HepG2 (cell line): ENCODE measurements around the gene GNPNAT1. TPM values are rescaled to one million over a fixed set of nuclear protein-coding genes. Genes with fewer than 3 reads are reported as not detected.

ENCODE experiments used
- ATAC-seq: fragments of 200-7000 bp; cut with Tn5 transposase; 3 replicates; pipeline ENCODE4 v1.9.1; 2020; ENCODE audit warnings: mild to moderate bottlenecking, moderate library complexity
- BruUV-seq: library from RNA; stranded (reverse); fragments of 400-500 nt; replicated peaks from 2 replicates; lab custom pipeline; 2021; lab: Mats Ljungman, UMichigan
- CTCF ChIA-PET: fragments of 300-600 bp; formaldehyde crosslinking; extraction: SDS; loops from one replicate; lab custom pipeline; 2021; ENCODE audit warnings: low total read pairs, inconsistent platforms, low intra/inter-chr PET ratio; lab: Yijun Ruan, JAX
- POLR2A ChIA-PET: fragments of 350-600 bp; sonication (Branson Sonifier 250); formaldehyde crosslinking; loops from one replicate; lab custom pipeline; 2020; ENCODE audit warnings: antibody characterized with exemption, inconsistent platforms; lab: Yijun Ruan, JAX
- DNase-seq: peaks from one replicate; pipeline ENCODE4 v3.0.0-alpha.2; 2015; ENCODE audit warnings: low spot score
- FAIRE-seq: peaks from 3 replicates; lab custom pipeline; 2011; peaks lifted over from hg19 to GRCh38; lab: Jason Lieb, UNC
- H2AFZ ChIP-seq: one replicate; pipeline ENCODE4 v1.6.1; 2011; ENCODE audit warnings: low read length, inconsistent platforms
- H3K27ac ChIP-seq: fragments of 300-600 bp; 3 replicates; pipeline ENCODE4 v1.8.0; 2011; ENCODE audit warnings: mixed run types, mild to moderate bottlenecking, mixed read lengths, low read length, inconsistent platforms; ENCODE audit not compliant: insufficient read depth; ENCODE audit errors: extremely low read length
- H3K27me3 ChIP-seq, 2 experiments: fragments of 200-600 bp in 1 of 2; 2 replicates in 1 of 2; 3 replicates in 1 of 2; pipeline versions ENCODE4 v1.6.0 to v1.8.0; 2011; ENCODE audit warnings: low read length in 2 of 2, mild to moderate bottlenecking in 2 of 2, moderate library complexity in 2 of 2, inconsistent platforms in 1 of 2; ENCODE audit not compliant: insufficient read depth in 2 of 2, control insufficient read depth in 1 of 2
- H3K36me3 ChIP-seq, 2 experiments: fragments of 200-600 bp in 1 of 2; replicated peaks in 1 of 2; 2 replicates in 1 of 2; 3 replicates in 1 of 2; pipeline versions ENCODE4 v1.5.1 to v1.8.0; 2011; ENCODE audit warnings: low read length in 2 of 2, inconsistent platforms in 1 of 2; ENCODE audit not compliant: insufficient read depth in 2 of 2, control insufficient read depth in 1 of 2
- H3K4me1 ChIP-seq: 2 replicates; pipeline ENCODE4 v1.5.1; 2012; ENCODE audit warnings: low read length, inconsistent platforms; ENCODE audit not compliant: insufficient read depth
- H3K4me2 ChIP-seq: 2 replicates; pipeline ENCODE4 v1.6.0; 2011; ENCODE audit warnings: low read depth, low read length, inconsistent platforms
- H3K4me3 ChIP-seq, 3 experiments: fragments of 200-600 bp in 1 of 3; sonication (generic), shearing (Covaris generic) in 1 of 3; replicated peaks in 1 of 3; 2 replicates each; pipeline ENCODE4 v1.5.1; 2011 to 2016; ENCODE audit warnings: low read length in 3 of 3, inconsistent platforms in 2 of 3, low read depth in 2 of 3, mild to moderate bottlenecking in 2 of 3, control low read depth in 1 of 3, mixed read lengths in 1 of 3; ENCODE audit not compliant: insufficient read depth in 1 of 3
- H3K79me2 ChIP-seq: one replicate; pipeline ENCODE4 v1.6.1; 2011; ENCODE audit warnings: low read length, inconsistent platforms; ENCODE audit not compliant: insufficient read depth
- H3K9ac ChIP-seq: 2 replicates; pipeline ENCODE4 v1.6.0; 2011; ENCODE audit warnings: mild to moderate bottlenecking, low read depth, low read length, inconsistent platforms; ENCODE audit not compliant: insufficient read depth
- H3K9me3 ChIP-seq: 2 replicates; pipeline ENCODE4 v1.5.1; 2012; ENCODE audit warnings: mild to moderate bottlenecking, low read length
- H4K20me1 ChIP-seq: 2 replicates; pipeline ENCODE4 v1.6.0; 2011; ENCODE audit warnings: inconsistent platforms, mild to moderate bottlenecking, low read length, moderate library complexity; ENCODE audit not compliant: insufficient read depth
- MIXL1 ChIP-seq: IDR thresholded peaks from 2 replicates; pipeline ENCODE4 v1.6.1; 2016
- NR2F6 ChIP-seq, 2 experiments: IDR thresholded peaks; 2 replicates each; pipeline ENCODE4 v1.6.1; 2016; ENCODE audit warnings: antibody characterized with exemption in 1 of 2, mild to moderate bottlenecking in 1 of 2
- SIN3B ChIP-seq: fragments of 150-350 bp; IDR thresholded peaks from 2 replicates; pipeline ENCODE4 v1.6.1; 2014; ENCODE audit warnings: low read length
- SUZ12 ChIP-seq: fragments of 150-350 bp; IDR thresholded peaks from 2 replicates; pipeline ENCODE4 v1.6.1; 2014; ENCODE audit warnings: low read depth, low read length
- TARDBP ChIP-seq: sonication (generic); formaldehyde crosslinking; IDR thresholded peaks from 2 replicates; pipeline ENCODE4 v1.8.0; 2022; ENCODE audit warnings: mild to moderate bottlenecking, missing genetic modification reagents
- ZNF547 ChIP-seq: sonication (generic); formaldehyde crosslinking; IDR thresholded peaks from 2 replicates; pipeline ENCODE4 v1.5.1; 2020; ENCODE audit warnings: mild to moderate bottlenecking, missing genetic modification reagents
- WGBS: methylation state at CpG from one replicate; pipeline ENCODE4 v1.1.6; 2017; ENCODE audit warnings: low lambda C conversion rate; 5-methylcytosine and 5-hydroxymethylcytosine counted together
- in situ Hi-C: cut with HindIII; loops from 2 replicates; pipeline ENCODE4 v1.10.0; 2017; ENCODE audit warnings: low pct_unique_long_range_greater_than_20kb; ENCODE audit not compliant: extremely low pct_ligation_motif_present
- intact Hi-C: fragments of 100-400 bp; cut with micrococcal nuclease; formaldehyde crosslinking; loops from one replicate; pipeline ENCODE4 v1.10.0; 2022; ENCODE audit not compliant: unreplicated experiment
- polyA plus RNA-seq, 8 experiments: library from polyadenylated mRNA; depleted of rRNA in 3 of 8; stranded (reverse) in 7 of 8; unstranded in 1 of 8; fragments of >200 nt; fragmentation: Illumina TruSeq in 4 of 8; extraction: Trizol in 4 of 8; gene quantifications; 2 replicates each; pipeline versions ENCODE4 v1.2.1 to v1.2.3, GENCODE V29; 2011 to 2016; ENCODE audit warnings: low read depth in 4 of 8, missing spikeins in 1 of 8, mixed read lengths in 1 of 8; ENCODE audit not compliant: insufficient read depth in 1 of 8
- total RNA-seq, 5 experiments: library from RNA; depleted of rRNA; stranded (reverse); fragments of >200 nt; fragmentation: Illumina TruSeq; extraction: Trizol; gene quantifications; 2 replicates each; pipeline ENCODE4 v1.2.3, GENCODE V29; 2016; ENCODE audit warnings: low read depth in 1 of 5
- TF ChIP-seq, protein P1 (sequence below): sonication (generic); formaldehyde crosslinking; IDR thresholded peaks from 2 replicates; pipeline ENCODE4 v1.9.0; 2021; ENCODE audit warnings: mild to moderate bottlenecking, missing genetic modification reagents

GNPNAT1 gene
- total and polyA plus RNA-seq, 2 of the 13 experiments (the other 11 are each of a cell fraction or from before 2014, with no cell fraction given), result 38.3 to 54.9 TPM

- TF ChIP-seq, protein P1, sequence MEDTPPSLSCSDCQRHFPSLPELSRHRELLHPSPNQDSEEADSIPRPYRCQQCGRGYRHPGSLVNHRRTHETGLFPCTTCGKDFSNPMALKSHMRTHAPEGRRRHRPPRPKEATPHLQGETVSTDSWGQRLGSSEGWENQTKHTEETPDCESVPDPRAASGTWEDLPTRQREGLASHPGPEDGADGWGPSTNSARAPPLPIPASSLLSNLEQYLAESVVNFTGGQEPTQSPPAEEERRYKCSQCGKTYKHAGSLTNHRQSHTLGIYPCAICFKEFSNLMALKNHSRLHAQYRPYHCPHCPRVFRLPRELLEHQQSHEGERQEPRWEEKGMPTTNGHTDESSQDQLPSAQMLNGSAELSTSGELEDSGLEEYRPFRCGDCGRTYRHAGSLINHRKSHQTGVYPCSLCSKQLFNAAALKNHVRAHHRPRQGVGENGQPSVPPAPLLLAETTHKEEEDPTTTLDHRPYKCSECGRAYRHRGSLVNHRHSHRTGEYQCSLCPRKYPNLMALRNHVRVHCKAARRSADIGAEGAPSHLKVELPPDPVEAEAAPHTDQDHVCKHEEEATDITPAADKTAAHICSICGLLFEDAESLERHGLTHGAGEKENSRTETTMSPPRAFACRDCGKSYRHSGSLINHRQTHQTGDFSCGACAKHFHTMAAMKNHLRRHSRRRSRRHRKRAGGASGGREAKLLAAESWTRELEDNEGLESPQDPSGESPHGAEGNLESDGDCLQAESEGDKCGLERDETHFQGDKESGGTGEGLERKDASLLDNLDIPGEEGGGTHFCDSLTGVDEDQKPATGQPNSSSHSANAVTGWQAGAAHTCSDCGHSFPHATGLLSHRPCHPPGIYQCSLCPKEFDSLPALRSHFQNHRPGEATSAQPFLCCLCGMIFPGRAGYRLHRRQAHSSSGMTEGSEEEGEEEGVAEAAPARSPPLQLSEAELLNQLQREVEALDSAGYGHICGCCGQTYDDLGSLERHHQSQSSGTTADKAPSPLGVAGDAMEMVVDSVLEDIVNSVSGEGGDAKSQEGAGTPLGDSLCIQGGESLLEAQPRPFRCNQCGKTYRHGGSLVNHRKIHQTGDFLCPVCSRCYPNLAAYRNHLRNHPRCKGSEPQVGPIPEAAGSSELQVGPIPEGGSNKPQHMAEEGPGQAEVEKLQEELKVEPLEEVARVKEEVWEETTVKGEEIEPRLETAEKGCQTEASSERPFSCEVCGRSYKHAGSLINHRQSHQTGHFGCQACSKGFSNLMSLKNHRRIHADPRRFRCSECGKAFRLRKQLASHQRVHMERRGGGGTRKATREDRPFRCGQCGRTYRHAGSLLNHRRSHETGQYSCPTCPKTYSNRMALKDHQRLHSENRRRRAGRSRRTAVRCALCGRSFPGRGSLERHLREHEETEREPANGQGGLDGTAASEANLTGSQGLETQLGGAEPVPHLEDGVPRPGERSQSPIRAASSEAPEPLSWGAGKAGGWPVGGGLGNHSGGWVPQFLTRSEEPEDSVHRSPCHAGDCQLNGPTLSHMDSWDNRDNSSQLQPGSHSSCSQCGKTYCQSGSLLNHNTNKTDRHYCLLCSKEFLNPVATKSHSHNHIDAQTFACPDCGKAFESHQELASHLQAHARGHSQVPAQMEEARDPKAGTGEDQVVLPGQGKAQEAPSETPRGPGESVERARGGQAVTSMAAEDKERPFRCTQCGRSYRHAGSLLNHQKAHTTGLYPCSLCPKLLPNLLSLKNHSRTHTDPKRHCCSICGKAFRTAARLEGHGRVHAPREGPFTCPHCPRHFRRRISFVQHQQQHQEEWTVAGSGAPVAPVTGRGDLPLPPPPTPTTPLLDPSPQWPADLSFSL, result no peak
- TF ChIP-seq TARDBP (CRISPR knock-in tag), result no peak
Observed at GRCh38 chr14:52836063-52836462, 44.7 kb upstream of the GNPNAT1 start (continued).

GRCh38 chr14:52835122-52835903 is 43.9 kb upstream of the GNPNAT1 start:
- no peak overlapping the region for H3K4me2 ChIP-seq
- no peaks in the 10 kb centered on the region for H3K36me3 ChIP-seq
- no peak overlapping the region for H2AFZ ChIP-seq
- no TSS peak for BruUV-seq
- FAIRE-seq (peak; percentile 28), DNase-seq (no peak), ATAC-seq (no peak)
- in situ Hi-C loops, result no loop called here
- H3K4me3 ChIP-seq, result no peak overlapping the region
- no peaks in the 10 kb centered on the region for H3K27me3 ChIP-seq
- no peak overlapping the region for H3K9ac ChIP-seq
- TF ChIP-seq MIXL1 (CRISPR knock-in tag) (peak; percentile 50; the same call in 1 of the 2 replicates), ZNF547 (CRISPR knock-in tag) (no peak), SUZ12 (no peak), NR2F6 (IDR thresholded peaks at IDR 0.05) (no peak), NR2F6 (CRISPR knock-in tag; IDR thresholded peaks at IDR 0.05) (no peak), SIN3B (no peak)
- intact Hi-C loops, result no loop called here
- no peaks in the 10 kb centered on the region for H4K20me1 ChIP-seq
- H3K9me3 ChIP-seq, result no peaks in the 10 kb centered on the region
- H3K79me2 ChIP-seq, result no peaks in the 10 kb centered on the region
- ChIA-PET POLR2A (no interaction called here), CTCF (no interaction called here)
- no peak overlapping the region for H3K27ac ChIP-seq
- peaks cover 26% of the 10 kb centered on the region for H3K4me1 ChIP-seq
- WGBS, result 90% methylated on average over 12 of the region's 12 CpGs
